IMR-90 (cell line): Measurements from ENCODE around the gene GSTT2B. TPM values are rescaled to one million over a fixed set of nuclear protein-coding genes. Genes with fewer than 3 reads are reported as not detected.

Source experiments
- ATAC-seq: fragments of 200-7000 bp; cut with Tn5 transposase; 2 replicates; pipeline ENCODE4 v1.9.1; 2020; ENCODE audit warnings: low read depth, mild to moderate bottlenecking, moderate library complexity
- BruUV-seq: library from RNA; stranded (reverse); fragments of 400-500 nt; replicated peaks from 2 replicates; lab custom pipeline; 2021; lab: Mats Ljungman, UMichigan
- CTCF ChIA-PET: fragments of 300-600 bp; formaldehyde crosslinking; extraction: SDS; loops from one replicate; lab custom pipeline; 2021; ENCODE audit warnings: antibody characterized with exemption; lab: Yijun Ruan, JAX
- POLR2A ChIA-PET: fragments of 300-600 bp; sonication (Branson Sonifier 250); formaldehyde crosslinking; loops from one replicate; lab custom pipeline; 2022; ENCODE audit warnings: antibody characterized with exemption; ENCODE audit not compliant: unreplicated experiment; lab: Charles Lee
- DNase-seq: peaks from one replicate; pipeline ENCODE4 v3.0.0; 2013
- H2AFZ ChIP-seq: replicated peaks from 2 replicates; pipeline ENCODE3; 2013; ENCODE audit warnings: low read length, mild to moderate bottlenecking; ENCODE audit not compliant: poor library complexity
- H2AK5ac ChIP-seq: 2 replicates; pipeline ENCODE4 v1.6.1; 2013; ENCODE audit warnings: low read depth, low read length, inconsistent platforms
- H2AK9ac ChIP-seq: replicated peaks from 2 replicates; pipeline ENCODE3; 2013; ENCODE audit warnings: mild to moderate bottlenecking, low read depth, low read length, moderate library complexity; ENCODE audit not compliant: poor library complexity
- H2BK120ac ChIP-seq: 2 replicates; pipeline ENCODE4 v1.6.1; 2013; ENCODE audit warnings: low read depth, low read length, inconsistent platforms
- H2BK15ac ChIP-seq: 3 replicates; pipeline ENCODE4 v1.6.1; 2013; ENCODE audit warnings: low read depth, low read length, inconsistent platforms
- H2BK20ac ChIP-seq: 2 replicates; pipeline ENCODE4 v1.6.1; 2013; ENCODE audit warnings: low read depth, mild to moderate bottlenecking, inconsistent platforms, low read length, moderate library complexity
- H2BK5ac ChIP-seq: 2 replicates; pipeline ENCODE4 v1.6.1; 2013; ENCODE audit warnings: mild to moderate bottlenecking, low read depth, low read length, inconsistent platforms; ENCODE audit not compliant: poor library complexity, severe bottlenecking
- H3K14ac ChIP-seq: replicated peaks from 2 replicates; pipeline ENCODE4 v1.6.1; 2013; ENCODE audit warnings: low read depth, low read length, inconsistent platforms
- H3K18ac ChIP-seq: 2 replicates; pipeline ENCODE4 v1.6.1; 2013; ENCODE audit warnings: low read depth, low read length, control low read depth
- H3K23ac ChIP-seq: 2 replicates; pipeline ENCODE4 v1.6.1; 2013; ENCODE audit warnings: low read depth, low read length, inconsistent platforms
- H3K27ac ChIP-seq: 2 replicates; pipeline ENCODE4 v1.5.1; 2013; ENCODE audit warnings: mild to moderate bottlenecking, control low read depth, low read length; ENCODE audit not compliant: insufficient read depth
- H3K27me3 ChIP-seq: 2 replicates; pipeline ENCODE4 v1.6.1; 2013; ENCODE audit warnings: low read length; ENCODE audit not compliant: control insufficient read depth, insufficient read depth
- H3K36me3 ChIP-seq: 2 replicates; pipeline ENCODE4 v1.6.1; 2013; ENCODE audit warnings: low read length, mixed read lengths; ENCODE audit not compliant: control insufficient read depth, insufficient read depth
- H3K4ac ChIP-seq: 2 replicates; pipeline ENCODE4 v1.6.1; 2013; ENCODE audit warnings: low read depth, low read length, inconsistent platforms
- H3K4me1 ChIP-seq: 2 replicates; pipeline ENCODE4 v1.6.1; 2013; ENCODE audit warnings: low read length, mixed read lengths; ENCODE audit not compliant: control insufficient read depth, insufficient read depth
- H3K4me2 ChIP-seq: 2 replicates; pipeline ENCODE4 v1.6.1; 2013; ENCODE audit warnings: low read depth, mild to moderate bottlenecking, control low read depth, low read length, moderate library complexity
- H3K4me3 ChIP-seq: 2 replicates; pipeline ENCODE4 v1.5.1; 2013; ENCODE audit warnings: low read depth, mild to moderate bottlenecking, control low read depth, low read length, moderate library complexity; ENCODE audit not compliant: insufficient read depth
- H3K56ac ChIP-seq: 2 replicates; pipeline ENCODE4 v1.6.1; 2013; ENCODE audit warnings: low read length, inconsistent platforms; ENCODE audit not compliant: insufficient read depth; ENCODE audit errors: extremely low read depth
- H3K79me1 ChIP-seq, 2 experiments: 2 replicates each; pipeline ENCODE4 v1.6.1; 2013; ENCODE audit warnings: low read length in 2 of 2, inconsistent platforms in 1 of 2, low read depth in 1 of 2
- H3K9ac ChIP-seq: 2 replicates; pipeline ENCODE4 v1.6.1; 2013; ENCODE audit warnings: low read depth, low read length, control low read depth
- H3K9me1 ChIP-seq: 2 replicates; pipeline ENCODE4 v1.6.1; 2013; ENCODE audit warnings: low read length, inconsistent platforms; ENCODE audit not compliant: insufficient read depth
- H3K9me3 ChIP-seq: 2 replicates; pipeline ENCODE4 v1.6.1; 2013; ENCODE audit warnings: low read length; ENCODE audit not compliant: control insufficient read depth, insufficient read depth
- H4K20me1 ChIP-seq: 2 replicates; pipeline ENCODE4 v1.6.1; 2013; ENCODE audit warnings: low read length, inconsistent platforms; ENCODE audit not compliant: insufficient read depth
- H4K5ac ChIP-seq: 2 replicates; pipeline ENCODE4 v1.6.1; 2013; ENCODE audit warnings: mild to moderate bottlenecking, low read depth, low read length, control low read depth
- H4K8ac ChIP-seq, 2 experiments: 2 replicates each; pipeline ENCODE4 v1.6.1; 2013; ENCODE audit warnings: low read depth in 2 of 2, low read length in 2 of 2, control low read depth in 1 of 2, inconsistent platforms in 1 of 2
- H4K91ac ChIP-seq: 2 replicates; pipeline ENCODE4 v1.6.1; 2013; ENCODE audit warnings: low read depth, low read length, inconsistent platforms; ENCODE audit not compliant: insufficient read depth
- BHLHE40 ChIP-seq: fragments of 150-350 bp; IDR thresholded peaks from 2 replicates; pipeline ENCODE4 v1.6.1; 2016; ENCODE audit warnings: mild to moderate bottlenecking, low read depth, low read length
- CEBPB ChIP-seq: IDR thresholded peaks from 2 replicates; pipeline ENCODE4 v1.6.1; 2012; ENCODE audit warnings: low read depth, low read length, improper control_type of control experiment
- CHD1 ChIP-seq: IDR thresholded peaks from 2 replicates; pipeline ENCODE4 v1.6.1; 2012; ENCODE audit warnings: low read depth, low read length, improper control_type of control experiment
- CTCF ChIP-seq: conservative IDR thresholded peaks from 2 replicates; pipeline ENCODE4 v1.5.1; 2012; ENCODE audit warnings: mild to moderate bottlenecking, low read depth, low read length, improper control_type of control experiment
- ELK1 ChIP-seq: fragments of 150-350 bp; IDR thresholded peaks from 2 replicates; pipeline ENCODE4 v1.6.1; 2016; ENCODE audit warnings: low read depth, mild to moderate bottlenecking, low read length, moderate library complexity, borderline replicate concordance
- FOS ChIP-seq: fragments of 150-350 bp; IDR thresholded peaks from 2 replicates; pipeline ENCODE4 v1.6.1; 2016; ENCODE audit warnings: low read depth, low read length
- MAFK ChIP-seq: IDR thresholded peaks from 2 replicates; pipeline ENCODE4 v1.6.1; 2012; ENCODE audit warnings: low read depth, low read length, improper control_type of control experiment
- MAZ ChIP-seq: IDR thresholded peaks from 2 replicates; pipeline ENCODE4 v1.6.1; 2012; ENCODE audit warnings: low read depth, mild to moderate bottlenecking, low read length, improper control_type of control experiment, moderate library complexity, borderline replicate concordance
- MXI1 ChIP-seq: IDR thresholded peaks from 2 replicates; pipeline ENCODE4 v1.6.1; 2012; ENCODE audit warnings: low read depth, mild to moderate bottlenecking, low read length, moderate library complexity, borderline replicate concordance
- POLR2A ChIP-seq: IDR thresholded peaks from 2 replicates; pipeline ENCODE4 v1.6.1; 2012; ENCODE audit warnings: mild to moderate bottlenecking, low read depth, low read length
- RAD21 ChIP-seq: IDR thresholded peaks from 2 replicates; pipeline ENCODE4 v1.6.1; 2012; ENCODE audit warnings: low read length, improper control_type of control experiment
- RCOR1 ChIP-seq: IDR thresholded peaks from 2 replicates; pipeline ENCODE4 v1.6.1; 2012; ENCODE audit warnings: mild to moderate bottlenecking, low read length, improper control_type of control experiment; ENCODE audit not compliant: insufficient replicate concordance
- RFX5 ChIP-seq: IDR thresholded peaks from 2 replicates; pipeline ENCODE4 v1.8.0; 2012; ENCODE audit warnings: low read depth, mild to moderate bottlenecking, low read length, moderate library complexity
- SMC3 ChIP-seq: fragments of 150-350 bp; IDR thresholded peaks from 2 replicates; pipeline ENCODE4 v1.6.1; 2016; ENCODE audit warnings: low read depth, mild to moderate bottlenecking, antibody characterized with exemption, low read length, moderate library complexity
- USF2 ChIP-seq: fragments of 150-350 bp; IDR thresholded peaks from 2 replicates; pipeline ENCODE4 v1.6.1; 2017; ENCODE audit warnings: mild to moderate bottlenecking, antibody characterized with exemption, low read length, low read depth
- WGBS, 2 experiments: methylation state at CpG; one replicate each; pipeline versions ENCODE4 v1.1.5 to v1.1.7; 2013; ENCODE audit warnings: missing lambda C conversion rate in 2 of 2; ENCODE audit not compliant: insufficient read length in 1 of 2; ENCODE audit errors: extremely low coverage in 2 of 2; 5-methylcytosine and 5-hydroxymethylcytosine counted together
- dilution Hi-C: fragments of 300-500 bp; cut with HindIII; formaldehyde crosslinking; loops from one replicate; pipeline ENCODE4 v1.14.3; 2018; ENCODE audit warnings: low sequenced_read_pairs; ENCODE audit not compliant: unreplicated experiment
- in situ Hi-C: fragments of 300-500 bp; cut with MboI; formaldehyde crosslinking; loops from 3 replicates; pipeline ENCODE4 v1.14.3; 2019; ENCODE audit warnings: low sequenced_read_pairs, inconsistent platforms, mixed read lengths
- intact Hi-C: fragments of 100-400 bp; cut with micrococcal nuclease; formaldehyde crosslinking; loops from 2 replicates; pipeline ENCODE4 v1.10.0; 2022
- polyA plus RNA-seq, 3 experiments: library from polyadenylated mRNA; depleted of rRNA; stranded (reverse); fragments of >200 nt; gene quantifications; 2 replicates each; pipeline ENCODE4 v1.2.3, GENCODE V29; 2012; ENCODE audit warnings: low replicate concordance in 1 of 3
- total RNA-seq: library from RNA; depleted of rRNA; stranded (reverse); fragments of >200 nt; gene quantifications from 2 replicates; pipeline ENCODE4 v1.2.3, GENCODE V29; 2012

GSTT2B gene
- total and polyA plus RNA-seq, 2 of the 4 experiments (the other 2 are of a cell fraction): 15.1 to 77.0 TPM

- no peak overlapping the region for H3K4ac ChIP-seq
- CTCF ChIA-PET: no interaction called here
- H4K91ac ChIP-seq: no peak overlapping the region
- no peak overlapping the region for H2BK5ac ChIP-seq
- dilution Hi-C loops (no loop called here), in situ Hi-C loops (no loop called here), intact Hi-C loops (no loop called here)
- no peak overlapping the region for H2AK9ac ChIP-seq
- no peaks in the 10 kb centered on the region for H4K20me1 ChIP-seq
- H2BK15ac ChIP-seq: no peak overlapping the region
- H3K9me1 ChIP-seq: 0 out of 2 replicates have a peak, but pooled peaks cover under 1% of the 10 kb centered on the region
- no peak overlapping the region for H2AK5ac ChIP-seq
- H3K27me3 ChIP-seq: no peaks in the 10 kb centered on the region
- POLR2A ChIA-PET: no interaction called here
- H3K27ac ChIP-seq: no peak overlapping the region
- no peak overlapping the region for H3K9ac ChIP-seq
- no peak overlapping the region for H3K23ac ChIP-seq
- no peak overlapping the region for H2BK20ac ChIP-seq
- no peaks in the 10 kb centered on the region for H3K79me1 ChIP-seq
- no peak overlapping the region for H3K4me2 ChIP-seq
- no peak overlapping the region for H3K56ac ChIP-seq
- H3K9me3 ChIP-seq: peaks cover 12% of the 10 kb centered on the region
- 50% methylated on average over 1 of the region's 6 CpGs; no CpG with 5 or more reads in 1 of the 2 experiments for WGBS, 2 experiments
- peaks cover 2% of the 10 kb centered on the region; the same call in 1 of the 2 replicates for H3K4me1 ChIP-seq
- ATAC-seq (no peak), DNase-seq (no peak)
- no peak overlapping the region for H4K8ac ChIP-seq
- TF ChIP-seq MXI1: no peak
- no peak for TF ChIP-seq CTCF
- no peak for TF ChIP-seq USF2
- no peak for TF ChIP-seq POLR2A
- TF ChIP-seq SMC3: no peak
- TF ChIP-seq ELK1: no peak
- TF ChIP-seq MAFK: no peak
- no peak for TF ChIP-seq MAZ
- no peak for TF ChIP-seq FOS
- TF ChIP-seq RAD21: no peak
- no peak for TF ChIP-seq RCOR1
- TF ChIP-seq CHD1: no peak
- TF ChIP-seq CEBPB: no peak
- no peak for TF ChIP-seq BHLHE40
- no peak for TF ChIP-seq RFX5
- H2AFZ ChIP-seq: no peak overlapping the region
- no peak overlapping the region for H2BK120ac ChIP-seq
- no peaks in the 10 kb centered on the region for H3K36me3 ChIP-seq
- no peak overlapping the region for H3K4me3 ChIP-seq
- no TSS peak for BruUV-seq
- H3K14ac ChIP-seq: no peak overlapping the region
- H3K18ac ChIP-seq: no peak overlapping the region
- H4K5ac ChIP-seq: no peak overlapping the region
Measured at GRCh38 chr22:23925020-23925606, 35.9 kb downstream of the GSTT2B start.
